GM12872 (cell line): ENCODE data around the gene MTMR3.

Experiments used
- CTCF ChIP-seq: IDR thresholded peaks from 3 replicates; pipeline ENCODE4 v1.5.1; 2011; ENCODE audit warnings: low read depth, mild to moderate bottlenecking, low read length, moderate library complexity; ENCODE audit not compliant: insufficient read depth

Gene MTMR3

GRCh38 chr22:30031764-30032455 is 148.9 kb downstream of the MTMR3 start:
- TF ChIP-seq CTCF = no peak

- TF ChIP-seq CTCF = no peak
These were observed 150.2 kb downstream of the MTMR3 start for GRCh38 chr22:30033137-30033536.

- no peak for TF ChIP-seq CTCF
These were observed 150.9 kb downstream of the MTMR3 start for GRCh38 chr22:30033901-30034300.

GRCh38 chr22:30036656-30037055 is 153.7 kb downstream of the MTMR3 start:
- TF ChIP-seq CTCF = no peak

- no peak for TF ChIP-seq CTCF
These were observed 155.2 kb downstream of the MTMR3 start for GRCh38 chr22:30038219-30038618.

GRCh38 chr22:30040499-30041260 is 157.7 kb downstream of the MTMR3 start:
- TF ChIP-seq CTCF = no peak

GRCh38 chr22:30041475-30041874 is 158.5 kb downstream of the MTMR3 start:
- no peak for TF ChIP-seq CTCF
